Natural killer cell (primary cell): ENCODE measurements around the gene PPP1R36. TPM values are rescaled to one million over a fixed set of nuclear protein-coding genes. Genes with fewer than 3 reads are reported as not detected.

Source experiments
- ATAC-seq, 3 donors: fragments of 150-1000 bp in 2 of 3; fragments of 200-7000 bp in 1 of 3; cut with Tn5 transposase; 1 replicate in 1 of 3; 2 replicates in 2 of 3; pipeline ENCODE4 v1.10.0; 2021; ENCODE audit warnings: mild to moderate bottlenecking in 2 of 3, moderate library complexity in 2 of 3
- DNase-seq, 2 donors: peaks; one replicate each; pipeline versions ENCODE4 v3.0.0 to v3.0.0-alpha.2; 2013 to 2021; ENCODE audit warnings: mixed read lengths in 1 of 2
- H3K27ac ChIP-seq: one replicate; pipeline ENCODE4 v1.5.1; 2013; ENCODE audit warnings: mild to moderate bottlenecking, low read length
- H3K27me3 ChIP-seq: one replicate; pipeline ENCODE4 v1.6.1; 2013; ENCODE audit warnings: low read length; ENCODE audit not compliant: control insufficient read depth, insufficient read depth
- H3K36me3 ChIP-seq: one replicate; pipeline ENCODE4 v1.6.1; 2013; ENCODE audit warnings: low read length; ENCODE audit not compliant: control insufficient read depth, insufficient read depth
- H3K4me1 ChIP-seq: one replicate; pipeline ENCODE4 v1.6.1; 2013; ENCODE audit warnings: low read length; ENCODE audit not compliant: control insufficient read depth, insufficient read depth
- H3K4me3 ChIP-seq: one replicate; pipeline ENCODE4 v1.5.1; 2013; ENCODE audit warnings: low read length
- H3K9me3 ChIP-seq: one replicate; pipeline ENCODE4 v1.6.1; 2013; ENCODE audit warnings: low read length; ENCODE audit not compliant: control insufficient read depth, insufficient read depth
- H3K27ac Mint-ChIP-seq, 2 donors: one replicate each; pipeline ENCODE4 v1.8.0; 2022; ENCODE audit warnings: mild to moderate bottlenecking in 2 of 2, mixed read lengths in 2 of 2, moderate library complexity in 1 of 2
- H3K27me3 Mint-ChIP-seq, 2 donors: one replicate each; pipeline ENCODE4 v1.8.0; 2022; ENCODE audit warnings: low read depth in 2 of 2, mixed read lengths in 2 of 2
- H3K36me3 Mint-ChIP-seq: one replicate; pipeline ENCODE4 v1.8.0; 2022; ENCODE audit warnings: mixed read lengths
- H3K4me1 Mint-ChIP-seq, 2 donors: one replicate each; pipeline ENCODE4 v1.8.0; 2022; ENCODE audit warnings: mixed read lengths in 2 of 2
- H3K4me3 Mint-ChIP-seq: one replicate; pipeline ENCODE4 v1.8.0; 2022; ENCODE audit warnings: mild to moderate bottlenecking, moderate library complexity, mixed read lengths
- H3K9me3 Mint-ChIP-seq, 2 donors: one replicate each; pipeline ENCODE4 v1.8.0; 2022; ENCODE audit warnings: mixed read lengths in 2 of 2
- CTCF ChIP-seq: fragments of 200-600 bp; IDR thresholded peaks from one replicate; pipeline ENCODE4 v1.8.0; 2022; ENCODE audit warnings: antibody characterized with exemption
- WGBS: methylation state at CpG from one replicate; pipeline ENCODE4 v1.1.7; 2013; ENCODE audit warnings: missing lambda C conversion rate; ENCODE audit not compliant: insufficient coverage; 5-methylcytosine and 5-hydroxymethylcytosine counted together
- intact Hi-C: fragments of 100-400 bp; cut with micrococcal nuclease; formaldehyde crosslinking; loops from one replicate; pipeline ENCODE4 v1.14.2; 2022
- total RNA-seq, 4 donors: library from RNA; stranded (reverse); fragments of 120-200 nt in 1 of 4; gene quantifications; one replicate each; pipeline versions ENCODE4 v1.2.3 to v1.2.4, GENCODE V29; 2013 to 2022

Gene PPP1R36
- total RNA-seq, 3 donors from 2014 or later (not counting 1 experiment from before 2014, with no cell fraction given), result 0.60 to 1.2 (median 1.0) TPM

GRCh38 chr14:64637735-64638473 is 88.1 kb downstream of the PPP1R36 start:
- H3K27ac Mint-ChIP-seq, result no peak overlapping the region
- H3K4me3 ChIP-seq, result no peak overlapping the region
- H3K36me3 Mint-ChIP-seq, result no peaks in the 10 kb centered on the region
- H3K36me3 ChIP-seq, result no peaks in the 10 kb centered on the region
- TF ChIP-seq CTCF, result no peak
- H3K4me1 Mint-ChIP-seq, result no peaks in the 10 kb centered on the region
- intact Hi-C loops, result loop anchor here (2.0 kb wide), 1 partner anchor 97 kb away; the partner anchor contains the start of gene HSPA2
- WGBS, result 74% methylated on average over 4 of the region's 9 CpGs
- ATAC-seq (no peak), DNase-seq (no peak)
- no peaks in the 10 kb centered on the region for H3K9me3 Mint-ChIP-seq
- no peaks in the 10 kb centered on the region for H3K27me3 ChIP-seq
- H3K9me3 ChIP-seq, result no peaks in the 10 kb centered on the region
- no peak overlapping the region for H3K27ac ChIP-seq
- H3K27me3 Mint-ChIP-seq, result peaks cover 3 to 5% of the 10 kb centered on the region in 2 donors
- peaks cover 6% of the 10 kb centered on the region for H3K4me1 ChIP-seq
- H3K4me3 Mint-ChIP-seq, result no peak overlapping the region

GRCh38 chr14:64638625-64639024 is 88.9 kb downstream of the PPP1R36 start:
- no peak for DNase-seq
- WGBS, result no CpG with 5 or more reads among the region's 2 CpGs
- Histone ChIP-seq H3K9me3 (no peaks in the 10 kb centered on the region), H3K27ac (no peak overlapping the region), H3K4me3 (no peak overlapping the region), H3K27me3 (no peaks in the 10 kb centered on the region), H3K4me1 (peaks cover 6% of the 10 kb centered on the region), H3K36me3 (no peaks in the 10 kb centered on the region)
- H3K4me1 Mint-ChIP-seq, result no peaks in the 10 kb centered on the region
- no peak overlapping the region for H3K27ac Mint-ChIP-seq
- ATAC-seq, result no peak
- intact Hi-C loops, result no loop called here
- no peaks in the 10 kb centered on the region for H3K36me3 Mint-ChIP-seq
- H3K9me3 Mint-ChIP-seq, result no peaks in the 10 kb centered on the region
- H3K4me3 Mint-ChIP-seq, result no peak overlapping the region
- peaks cover 3 to 5% of the 10 kb centered on the region in 2 donors for H3K27me3 Mint-ChIP-seq
- no peak for TF ChIP-seq CTCF

Other genes with a start within 250 kb of the PPP1R36 start
- 10 to 100 TPM; 27.6 to 34.6 (median 28.0) TPM for gene MTHFD1, start 161.6 kb upstream of the PPP1R36 start, total RNA-seq
- 10 to 100 TPM; 11.1 to 16.3 (median 12.0) TPM for gene AKAP5, start 84.5 kb upstream of the PPP1R36 start, total RNA-seq
- gene ZBTB25, start 46.1 kb upstream of the PPP1R36 start, total RNA-seq, result 10 to 100 TPM; 29.7 to 36.7 (median 31.1) TPM
- gene ZBTB1, start 45.2 kb upstream of the PPP1R36 start, total RNA-seq, result 100 to 1,000 TPM; 146 to 166 (median 151) TPM
- 1 to 10 TPM; 1.1 to 1.5 (median 1.1) TPM for gene HSPA2, start 9.2 kb upstream of the PPP1R36 start, total RNA-seq
- gene PLEKHG3, start 154.5 kb downstream of the PPP1R36 start, total RNA-seq, result 100 to 1,000 TPM; 184 to 285 (median 225) TPM